HAP-1 (cell line): Measurements from ENCODE around the gene KCNE3.

ENCODE experiments used
- DNase-seq, 2 experiments: peaks; one replicate each; pipeline ENCODE4 v3.0.0-alpha.2; 2016 to 2020; ENCODE audit warnings: low spot score in 2 of 2
- H3K27me3 ChIP-seq: fragments of 250-450 bp; sonication (Bioruptor Pico); 2 replicates; pipeline ENCODE4 v1.5.1; 2020; ENCODE audit warnings: low read depth, mild to moderate bottlenecking, moderate library complexity
- H3K36me3 ChIP-seq: fragments of 250-450 bp; sonication (Bioruptor Pico); replicated peaks from 2 replicates; pipeline ENCODE4 v1.5.1; 2020; ENCODE audit warnings: mild to moderate bottlenecking
- H3K4me1 ChIP-seq: fragments of 250-450 bp; sonication (Bioruptor Pico); 2 replicates; pipeline ENCODE4 v1.5.1; 2020; ENCODE audit warnings: mild to moderate bottlenecking
- H3K4me3 ChIP-seq: fragments of 250-450 bp; sonication (Bioruptor Pico); 2 replicates; pipeline ENCODE4 v1.5.1; 2020; ENCODE audit warnings: mild to moderate bottlenecking, moderate library complexity
- H3K9me3 ChIP-seq: fragments of 250-450 bp; sonication (Bioruptor Pico); 2 replicates; pipeline ENCODE4 v1.5.1; 2020; ENCODE audit warnings: mild to moderate bottlenecking, moderate library complexity
- in situ Hi-C: fragments of 300-500 bp; cut with MboI; formaldehyde crosslinking; loops from 3 replicates; pipeline ENCODE4 v1.14.3; 2020; ENCODE audit warnings: low sequenced_read_pairs, inconsistent platforms, mixed read lengths

The KCNE3 gene

GRCh38 chr11:74466916-74467885 is at the start of gene KCNE3:
Gene KCNE3 (minus strand): TSS chr11:74467549. CDS start chr11:74457563, 9,986 bp downstream.
- peak within 1 kb of the TSS; percentile 27 for H3K4me3 ChIP-seq
- DNase-seq, result peak in 1 of 2 experiments; percentile 41
- in situ Hi-C loops, result no loop called here
- no peaks in the 10 kb centered on the region for H3K9me3 ChIP-seq
- H3K36me3 ChIP-seq, result no peaks in the 10 kb centered on the region
- peaks cover 3% of the 10 kb centered on the region; the same call in 1 of the 2 replicates for H3K27me3 ChIP-seq
- no peaks in the 10 kb centered on the region for H3K4me1 ChIP-seq

GRCh38 chr11:74507582-74507981 is 40.2 kb upstream of the KCNE3 start:
- no peak overlapping the region for H3K4me3 ChIP-seq
- in situ Hi-C loops, result no loop called here
- no peaks in the 10 kb centered on the region for H3K4me1 ChIP-seq
- H3K27me3 ChIP-seq, result no peaks in the 10 kb centered on the region
- no peak for DNase-seq
- no peaks in the 10 kb centered on the region for H3K36me3 ChIP-seq
- no peaks in the 10 kb centered on the region for H3K9me3 ChIP-seq

- Histone ChIP-seq H3K4me1 (no peaks in the 10 kb centered on the region), H3K36me3 (no peaks in the 10 kb centered on the region), H3K27me3 (no peaks in the 10 kb centered on the region), H3K9me3 (peaks cover 5% of the 10 kb centered on the region; the same call in 1 of the 2 replicates), H3K4me3 (no peak overlapping the region)
- no peak for DNase-seq
- in situ Hi-C loops, result no loop called here
Observed at GRCh38 chr11:74506823-74507222, 39.5 kb upstream of the KCNE3 start.

GRCh38 chr11:74505911-74506310 is 38.6 kb upstream of the KCNE3 start:
- in situ Hi-C loops, result no loop called here
- peaks cover 5% of the 10 kb centered on the region; the same call in 1 of the 2 replicates for H3K9me3 ChIP-seq
- H3K4me3 ChIP-seq, result no peak overlapping the region
- no peaks in the 10 kb centered on the region for H3K4me1 ChIP-seq
- no peaks in the 10 kb centered on the region for H3K27me3 ChIP-seq
- DNase-seq, result no peak
- H3K36me3 ChIP-seq, result no peaks in the 10 kb centered on the region

GRCh38 chr11:74504100-74504691 is 36.8 kb upstream of the KCNE3 start:
- no peaks in the 10 kb centered on the region for H3K36me3 ChIP-seq
- no peak for DNase-seq
- no peaks in the 10 kb centered on the region for H3K27me3 ChIP-seq
- in situ Hi-C loops, result no loop called here
- H3K9me3 ChIP-seq, result peaks cover 5% of the 10 kb centered on the region; the same call in 1 of the 2 replicates
- no peak overlapping the region for H3K4me3 ChIP-seq
- no peaks in the 10 kb centered on the region for H3K4me1 ChIP-seq

- Histone ChIP-seq H3K9me3 (no peaks in the 10 kb centered on the region), H3K27me3 (peaks cover 4% of the 10 kb centered on the region; the same call in 1 of the 2 replicates), H3K4me3 (no peak overlapping the region), H3K4me1 (no peaks in the 10 kb centered on the region), H3K36me3 (no peaks in the 10 kb centered on the region; the same call in 1 of the 2 replicates)
- DNase-seq, result no peak
- in situ Hi-C loops, result no loop called here
Observed at GRCh38 chr11:74494916-74495315, 27.6 kb upstream of the KCNE3 start.

GRCh38 chr11:74493791-74494630 is 26.7 kb upstream of the KCNE3 start:
- Histone ChIP-seq H3K36me3 (no peaks in the 10 kb centered on the region; the same call in 1 of the 2 replicates), H3K27me3 (peaks cover 4% of the 10 kb centered on the region; the same call in 1 of the 2 replicates), H3K4me3 (peak overlapping the region; percentile 43), H3K4me1 (no peaks in the 10 kb centered on the region), H3K9me3 (no peaks in the 10 kb centered on the region)
- in situ Hi-C loops, result no loop called here
- DNase-seq, result peak in 1 of 2 experiments; percentile 43

- H3K4me1 ChIP-seq, result no peaks in the 10 kb centered on the region
- no peaks in the 10 kb centered on the region; the same call in 1 of the 2 replicates for H3K36me3 ChIP-seq
- peaks cover 4% of the 10 kb centered on the region; the same call in 1 of the 2 replicates for H3K27me3 ChIP-seq
- in situ Hi-C loops, result no loop called here
- DNase-seq, result peak; percentile 93 to 99
- peak within 1 kb of the TSS; percentile 43 for H3K4me3 ChIP-seq
- no peaks in the 10 kb centered on the region for H3K9me3 ChIP-seq
Observed at GRCh38 chr11:74492974-74493790, 25.8 kb upstream of the KCNE3 start, which contains the start of gene LIPT2. Gene LIPT2 (minus strand): TSS chr11:74493724. CDS start chr11:74493703, 21 bp downstream.

- in situ Hi-C loops, result no loop called here
- no peaks in the 10 kb centered on the region for H3K27me3 ChIP-seq
- no peaks in the 10 kb centered on the region for H3K4me1 ChIP-seq
- H3K4me3 ChIP-seq, result no peak overlapping the region
- no peaks in the 10 kb centered on the region; the same call in 1 of the 2 replicates for H3K36me3 ChIP-seq
- no peak for DNase-seq
- H3K9me3 ChIP-seq, result no peaks in the 10 kb centered on the region
Observed at GRCh38 chr11:74492084-74492483, 24.7 kb upstream of the KCNE3 start.

GRCh38 chr11:74490941-74491340 is 23.6 kb upstream of the KCNE3 start:
- DNase-seq, result no peak
- Histone ChIP-seq H3K27me3 (no peaks in the 10 kb centered on the region), H3K4me1 (no peaks in the 10 kb centered on the region), H3K9me3 (no peaks in the 10 kb centered on the region), H3K36me3 (no peaks in the 10 kb centered on the region; the same call in 1 of the 2 replicates), H3K4me3 (no peak overlapping the region)
- in situ Hi-C loops, result no loop called here

- H3K4me1 ChIP-seq, result peaks cover 3% of the 10 kb centered on the region
- H3K27me3 ChIP-seq, result no peaks in the 10 kb centered on the region
- H3K4me3 ChIP-seq, result no peak overlapping the region
- in situ Hi-C loops, result no loop called here
- no peaks in the 10 kb centered on the region for H3K9me3 ChIP-seq
- peak in 1 of 2 experiments; percentile 28 for DNase-seq
- H3K36me3 ChIP-seq, result no peaks in the 10 kb centered on the region; the same call in 1 of the 2 replicates
Observed at GRCh38 chr11:74487875-74488274, 20.5 kb upstream of the KCNE3 start.

GRCh38 chr11:74485868-74486267 is 18.5 kb upstream of the KCNE3 start:
- Histone ChIP-seq H3K4me1 (peaks cover 3% of the 10 kb centered on the region), H3K4me3 (no peak overlapping the region), H3K36me3 (no peaks in the 10 kb centered on the region), H3K27me3 (no peaks in the 10 kb centered on the region), H3K9me3 (no peaks in the 10 kb centered on the region)
- no peak for DNase-seq
- in situ Hi-C loops, result no loop called here
